GM19452 (cell line): ENCODE data around the gene EFCAB6.

ENCODE experiments used
- ATAC-seq: cut with Tn5 transposase; IDR thresholded peaks from one replicate; pipeline ENCODE4 v1.9.1; 2021; ENCODE audit not compliant: unreplicated experiment

The EFCAB6 gene

DNA sequence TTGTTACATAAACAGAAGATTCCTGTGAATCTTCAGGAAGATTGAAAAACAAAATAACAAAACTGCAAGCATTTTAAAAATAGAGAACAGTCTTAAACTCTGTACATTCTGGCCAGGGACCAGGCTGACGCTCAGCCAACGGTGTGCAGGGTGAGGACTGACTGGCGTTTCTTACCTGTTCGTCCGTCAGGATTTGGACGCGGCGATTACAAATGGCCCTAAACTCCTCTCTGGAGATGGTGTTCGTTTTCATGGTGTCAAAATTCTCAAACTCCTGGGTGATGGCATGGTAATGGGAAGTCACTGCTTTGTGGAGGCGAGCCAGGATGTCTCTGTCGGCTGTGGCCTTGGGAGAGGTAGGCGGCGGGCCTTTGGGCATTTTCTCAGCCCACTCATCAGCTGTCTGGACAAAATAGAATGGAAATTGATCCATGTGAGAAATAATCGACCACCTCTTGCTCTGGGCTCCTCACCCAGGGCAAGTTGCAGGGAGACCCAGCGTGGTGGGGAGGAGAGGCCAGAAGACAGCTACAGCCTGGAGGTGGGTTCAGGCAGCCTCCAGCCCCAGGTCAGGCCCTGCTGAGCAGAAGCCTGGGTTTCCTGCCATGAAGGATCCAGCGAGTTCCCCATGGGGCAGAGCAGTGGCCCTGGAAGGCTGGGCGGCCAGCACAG lies 257.3 kb downstream of the EFCAB6 start:
- no peak for ATAC-seq

DNA sequence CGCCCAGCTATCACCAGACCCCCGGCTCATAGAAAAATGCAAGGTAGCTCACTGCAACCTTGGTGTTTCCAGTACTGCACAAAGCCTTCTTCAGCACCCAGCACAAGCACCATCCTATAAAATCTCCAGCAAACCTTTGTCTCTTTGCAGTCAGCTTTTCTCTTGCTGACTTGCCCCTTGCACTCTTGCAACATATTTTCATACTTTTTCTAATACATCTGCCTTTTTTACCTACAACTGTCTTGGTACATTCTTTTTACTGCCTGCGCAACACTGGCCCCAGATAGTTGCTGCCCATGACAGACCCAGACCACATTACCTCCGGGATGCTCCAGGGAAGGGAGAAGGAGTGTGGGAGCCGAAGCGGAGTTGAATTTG lies 257.9 kb downstream of the EFCAB6 start:
- ATAC-seq, result no peak

DNA sequence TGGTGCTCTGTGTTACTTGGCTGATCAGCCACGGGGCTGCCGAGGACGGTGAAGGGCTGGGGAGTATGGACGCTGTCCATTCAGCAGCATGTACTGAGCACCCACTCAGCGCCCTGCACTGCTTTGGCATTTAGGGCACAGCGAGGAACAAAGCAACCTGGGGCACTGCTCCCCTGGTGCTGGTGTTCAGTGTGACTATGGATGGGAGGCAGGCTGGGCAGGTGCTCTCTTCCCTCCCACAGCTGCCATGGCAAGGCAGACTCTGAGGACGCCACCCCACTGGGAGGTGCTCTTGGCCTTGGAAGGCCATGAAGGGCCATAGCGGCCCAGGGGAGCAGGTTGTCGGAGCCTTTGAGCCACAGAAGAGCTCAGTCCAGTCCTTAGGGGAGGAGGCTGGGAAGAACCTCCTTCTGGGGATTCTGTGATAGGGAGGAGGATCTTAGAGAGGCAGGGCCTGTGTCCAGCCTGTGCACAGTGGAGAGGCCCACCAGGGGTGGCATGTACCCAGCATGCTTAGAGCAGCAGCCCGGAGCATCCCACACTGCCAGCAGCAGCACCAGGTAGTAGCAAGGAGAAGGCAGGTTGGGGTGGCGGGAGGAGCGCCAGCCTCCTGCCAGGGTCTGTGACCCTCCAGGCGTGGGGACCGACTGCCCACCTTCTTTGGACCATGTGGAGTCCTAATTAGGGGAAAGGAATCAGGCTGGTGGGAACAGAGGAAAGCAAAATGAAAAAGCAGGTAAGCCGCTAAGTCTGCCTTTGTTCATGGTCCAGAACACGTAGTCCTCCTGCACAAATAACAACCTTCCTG lies 258.4 kb downstream of the EFCAB6 start:
- ATAC-seq, result no peak

DNA sequence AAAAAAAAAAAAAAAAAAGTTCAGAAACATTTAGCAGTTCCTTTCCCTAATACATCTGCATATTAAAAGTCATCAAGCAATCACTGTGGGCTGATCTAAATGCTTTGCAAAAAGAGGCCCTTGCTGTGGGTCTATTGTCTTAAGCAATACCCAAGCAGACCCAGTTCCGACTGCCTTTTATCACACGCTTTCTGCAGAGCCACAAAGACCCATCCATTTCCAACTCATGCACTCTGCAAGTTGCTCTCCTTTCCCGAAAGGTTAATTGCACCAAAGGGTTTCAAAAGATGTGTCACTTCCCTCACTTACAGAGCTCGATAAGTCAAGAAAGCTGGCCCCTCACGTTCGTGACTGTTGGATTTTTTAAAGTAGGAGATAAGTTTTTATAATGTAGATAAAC lies 261.4 kb downstream of the EFCAB6 start:
- ATAC-seq, result no peak

DNA sequence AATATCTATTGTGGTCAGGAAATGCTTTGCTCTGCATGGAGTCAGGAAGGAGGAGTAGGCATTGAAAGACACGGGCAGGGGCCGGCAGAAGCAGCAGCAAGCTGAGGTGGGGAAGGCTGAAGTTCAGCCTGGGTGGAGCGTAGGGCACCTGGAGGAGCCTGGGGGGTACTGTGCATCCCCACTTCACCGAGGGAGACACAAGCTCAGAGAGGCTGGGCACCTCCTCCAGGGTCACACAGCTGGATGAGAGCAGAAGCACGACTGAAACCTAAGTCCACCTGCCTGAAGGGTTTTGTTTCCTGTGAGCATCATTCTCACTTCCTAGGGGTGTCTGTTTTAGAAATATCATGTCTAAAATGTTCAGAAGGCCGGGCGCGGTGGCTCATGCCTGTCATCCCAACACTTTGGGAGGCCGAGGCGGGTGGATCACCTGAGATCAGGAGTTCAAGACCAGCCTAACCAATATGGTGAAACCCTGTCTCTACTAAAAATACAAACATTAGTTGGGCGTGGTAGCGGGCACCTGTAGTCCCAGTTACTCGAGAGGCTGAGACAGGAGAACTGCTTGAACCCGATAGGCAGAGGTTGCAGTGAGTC lies 262.0 kb downstream of the EFCAB6 start:
- no peak for ATAC-seq

DNA sequence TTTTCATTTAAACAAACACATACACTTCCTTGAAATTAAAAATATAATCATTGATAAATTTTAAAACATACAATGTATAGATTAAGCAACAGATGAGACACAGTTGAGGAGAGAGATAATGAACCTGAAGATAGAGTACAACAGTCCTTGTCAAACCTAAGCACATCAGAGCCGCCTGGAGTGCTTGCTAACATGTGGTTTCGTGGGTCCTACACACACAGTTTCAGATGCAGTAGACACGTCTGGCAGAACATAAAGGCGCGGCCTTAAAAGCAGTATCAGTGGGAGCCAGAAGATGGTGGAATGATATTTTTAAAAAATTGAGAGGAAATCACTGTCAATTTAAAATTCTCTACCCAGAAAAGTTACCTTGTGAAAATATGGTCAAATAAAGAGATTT lies 265.9 kb downstream of the EFCAB6 start:
- ATAC-seq, result no peak

DNA sequence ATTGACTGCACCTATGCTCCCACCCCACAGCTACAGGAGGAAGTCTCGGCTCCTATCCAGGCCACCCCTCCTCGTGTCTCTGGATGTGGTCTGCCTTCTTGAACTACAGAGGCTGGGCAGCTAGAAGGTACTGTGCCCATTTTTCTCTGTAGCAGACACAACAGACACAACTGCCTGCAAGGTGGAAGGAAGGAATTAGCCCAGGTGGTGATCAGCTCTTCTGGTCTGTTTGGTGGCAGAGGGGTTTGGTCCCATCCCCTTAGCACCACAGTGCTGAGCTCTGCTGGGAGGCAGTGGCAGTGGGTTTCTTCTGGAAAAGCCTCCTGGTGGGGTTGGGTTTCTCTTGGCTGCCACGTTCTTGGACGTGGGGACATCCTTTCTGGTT lies 267.8 kb downstream of the EFCAB6 start:
- ATAC-seq, result no peak

DNA sequence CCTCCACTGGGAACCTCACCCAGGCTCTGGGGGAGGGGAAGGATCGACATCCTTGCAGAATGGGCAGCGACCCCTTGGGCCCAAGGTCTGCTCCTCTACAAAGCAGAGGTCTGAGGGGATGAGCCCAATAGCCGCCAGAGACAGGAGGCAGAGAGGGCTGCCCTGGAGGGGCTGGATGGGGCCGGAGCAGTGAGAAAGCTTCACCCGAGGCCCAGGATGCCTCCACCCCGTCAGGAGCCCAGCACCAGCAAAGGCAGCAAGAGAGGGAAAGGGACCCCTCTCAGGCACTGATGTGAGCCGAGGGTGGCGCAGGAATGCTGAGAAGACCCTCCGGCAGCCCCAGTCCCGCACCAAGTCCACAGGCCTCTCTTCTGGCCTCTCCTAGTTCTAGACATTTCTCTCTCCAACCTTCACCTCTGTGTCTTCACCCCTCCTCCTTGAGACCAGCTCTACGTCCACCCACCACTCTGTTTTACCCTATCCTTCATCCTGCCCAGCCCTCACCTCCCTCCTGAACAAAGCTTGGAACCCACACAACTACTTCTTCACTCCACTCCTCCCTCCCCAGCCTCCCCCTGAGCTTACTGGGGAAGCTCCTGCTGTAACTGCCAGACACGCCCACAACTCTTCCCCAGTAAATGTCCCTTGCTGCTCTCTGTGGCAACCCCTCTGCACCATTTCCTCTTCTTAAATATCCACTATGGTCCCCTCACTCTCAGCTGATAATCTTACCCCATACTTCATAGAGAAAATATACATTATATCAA lies 268.4 kb downstream of the EFCAB6 start:
- no peak for ATAC-seq

DNA sequence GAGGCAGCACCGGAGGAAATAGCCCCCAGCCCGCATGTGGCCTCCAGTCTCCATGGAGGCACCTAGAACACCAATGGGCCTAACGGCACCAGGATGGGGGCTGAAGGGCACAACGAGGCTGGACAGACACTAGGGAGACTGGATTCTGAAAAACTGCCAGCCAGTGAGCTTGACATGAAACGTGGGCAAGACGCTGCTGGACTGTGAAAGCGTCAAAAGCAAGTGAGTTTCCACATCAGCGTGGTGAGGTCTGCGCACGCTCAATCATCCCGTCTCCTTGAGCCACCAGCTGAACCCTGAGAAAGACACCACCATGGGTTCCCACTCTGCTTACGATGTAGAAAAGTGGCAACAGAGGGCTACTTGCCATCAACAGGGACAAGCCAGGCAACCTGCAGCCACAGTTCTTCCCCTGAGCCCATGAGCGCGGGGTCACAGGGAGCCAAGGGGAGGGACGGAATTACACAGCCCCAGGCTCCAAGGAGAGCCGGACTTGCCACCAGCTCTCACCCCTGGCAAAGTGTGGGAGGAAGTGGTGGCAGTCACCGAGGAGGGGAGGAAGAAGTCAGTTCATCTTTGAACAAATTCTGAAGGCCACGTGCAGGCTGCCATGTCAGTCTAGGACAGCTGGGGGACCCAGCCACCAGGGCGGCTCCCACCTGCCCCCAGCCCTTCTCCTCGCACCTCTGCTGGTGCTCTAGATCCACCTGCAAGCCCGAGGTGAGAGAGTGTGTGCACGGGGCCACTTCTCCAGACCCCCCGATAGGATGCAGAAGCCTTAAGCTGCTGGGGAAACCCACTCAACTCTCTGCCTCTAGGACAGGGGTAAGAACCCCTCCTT lies 269.2 kb downstream of the EFCAB6 start:
- ATAC-seq, result no peak

DNA sequence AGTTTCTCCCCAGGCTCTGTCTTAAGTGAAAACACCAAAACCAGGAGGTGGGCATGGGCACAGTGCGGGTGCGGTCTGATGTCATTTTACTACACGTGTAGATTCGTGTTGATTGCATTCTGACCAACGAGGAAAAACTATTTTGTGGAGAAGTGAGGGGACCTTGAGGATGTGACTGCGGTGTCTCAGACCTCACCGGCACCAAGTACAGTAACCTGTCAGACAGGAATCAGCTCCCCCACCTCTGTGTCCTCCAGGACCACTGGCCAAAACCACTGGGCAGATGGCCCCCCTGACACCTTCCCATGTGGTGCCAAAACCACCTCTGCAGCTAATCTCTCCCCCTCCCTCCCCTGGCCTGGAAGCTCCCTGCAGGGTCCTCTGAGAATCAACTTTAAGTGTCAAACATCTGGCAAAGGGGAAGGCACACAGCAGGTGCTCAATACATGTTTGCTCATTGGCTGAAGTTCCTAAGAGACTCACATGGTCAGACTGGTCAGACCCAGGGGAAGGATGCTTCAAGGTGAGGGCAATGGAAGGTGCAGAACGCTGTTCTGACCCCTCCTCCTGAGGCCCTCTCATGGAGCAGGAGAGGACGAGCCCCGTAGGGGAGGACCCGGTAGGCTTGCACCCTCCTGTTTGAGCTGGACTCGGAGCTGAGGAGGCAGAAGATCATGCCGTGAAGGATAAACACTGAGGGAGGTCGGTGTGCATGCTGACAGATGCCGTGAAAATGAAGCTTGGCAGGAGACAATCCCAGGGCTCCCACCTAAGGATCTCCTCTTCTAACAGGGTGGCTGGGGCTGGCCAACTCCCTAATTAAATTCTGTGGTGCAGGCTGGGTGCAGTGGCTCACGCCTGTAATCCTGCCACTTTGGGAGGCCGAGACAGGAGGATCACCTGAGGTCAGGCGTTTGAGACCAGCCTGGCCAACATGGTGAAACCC lies 270.4 kb downstream of the EFCAB6 start:
- ATAC-seq, result no peak

DNA sequence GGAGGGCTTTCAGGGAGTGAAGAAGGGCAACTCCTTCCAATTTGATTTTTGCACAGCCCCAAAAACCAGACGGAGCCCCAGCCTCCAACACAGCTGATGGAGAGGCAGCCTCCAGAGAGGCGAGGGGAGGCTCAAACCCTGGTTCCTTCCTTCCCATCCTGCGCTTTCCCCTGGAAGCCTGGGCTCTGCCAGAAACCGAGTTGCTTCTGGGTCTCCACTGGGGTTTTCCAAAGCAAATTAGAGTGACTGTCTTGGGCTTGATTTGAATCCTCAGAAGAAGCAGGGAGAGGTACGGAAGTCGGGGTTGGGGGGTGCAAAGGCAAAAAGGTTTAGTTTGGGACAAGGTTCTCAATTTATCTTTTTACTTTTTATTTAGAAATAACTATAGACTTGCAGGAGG lies 271.1 kb downstream of the EFCAB6 start:
- ATAC-seq, result no peak

DNA sequence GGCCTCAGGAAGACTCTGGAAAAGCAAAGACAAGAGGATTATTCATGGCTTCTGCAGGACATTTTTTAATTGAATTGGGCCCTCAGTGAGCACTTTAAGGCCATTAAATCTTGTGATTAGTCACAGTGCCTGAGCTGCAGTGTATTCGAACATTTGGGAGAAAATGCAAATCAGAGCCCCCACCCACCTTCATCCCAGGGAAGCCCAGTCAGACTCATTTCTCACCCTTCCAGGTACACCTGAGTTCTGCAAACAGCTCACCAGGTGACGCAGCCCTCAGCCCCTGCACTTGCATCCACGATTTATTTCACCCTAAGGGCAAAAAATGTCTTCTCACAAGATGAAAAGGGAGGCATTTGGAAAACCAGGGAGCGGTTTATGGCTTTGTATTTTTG lies 271.6 kb downstream of the EFCAB6 start:
- ATAC-seq, result no peak

DNA sequence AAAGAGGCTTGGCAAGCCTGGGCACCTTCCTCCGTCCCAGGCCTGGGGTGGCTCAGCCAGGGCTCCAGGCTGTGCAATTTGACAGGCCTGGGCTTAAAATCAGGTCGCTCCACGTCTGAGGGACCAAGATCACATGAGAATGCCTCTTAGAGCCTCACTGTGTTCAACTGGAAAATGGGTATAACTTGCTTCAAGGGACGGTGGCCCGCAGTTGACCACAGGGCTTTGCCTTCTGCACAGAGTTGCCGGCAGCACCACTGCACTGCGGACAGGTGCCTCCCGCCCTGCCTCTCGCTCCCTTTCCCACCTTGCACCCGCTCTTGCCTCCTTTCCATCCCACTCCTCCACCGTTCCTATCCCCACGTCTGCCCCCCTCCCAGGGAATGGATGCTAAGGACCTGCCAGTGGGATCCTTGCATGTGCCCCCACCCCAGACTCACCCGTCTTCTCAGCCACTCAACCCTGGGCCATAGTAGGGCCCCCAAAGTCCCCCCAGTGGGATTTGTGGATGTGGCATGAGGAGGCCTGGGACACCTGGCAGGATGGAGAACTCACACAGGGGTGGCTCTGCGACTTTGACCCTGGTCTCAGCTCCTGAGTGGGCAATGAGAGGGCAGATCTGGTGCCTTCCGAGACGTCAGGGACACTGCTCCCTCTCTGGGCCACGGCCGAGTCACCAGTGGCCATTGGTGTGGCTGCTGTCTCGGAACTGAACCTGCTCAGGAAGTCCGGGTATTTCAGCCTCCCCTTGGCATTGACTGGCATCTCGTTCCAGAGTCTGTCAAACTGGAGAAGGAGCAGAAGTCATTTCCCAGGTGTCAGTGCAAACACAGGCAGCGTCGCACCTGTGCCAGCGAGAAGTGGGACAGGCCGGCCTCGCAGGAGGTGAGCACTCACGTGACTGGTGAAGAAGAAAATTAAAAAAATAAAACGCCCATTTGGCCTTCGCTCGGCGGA lies 272.3 kb downstream of the EFCAB6 start:
- no peak for ATAC-seq

DNA sequence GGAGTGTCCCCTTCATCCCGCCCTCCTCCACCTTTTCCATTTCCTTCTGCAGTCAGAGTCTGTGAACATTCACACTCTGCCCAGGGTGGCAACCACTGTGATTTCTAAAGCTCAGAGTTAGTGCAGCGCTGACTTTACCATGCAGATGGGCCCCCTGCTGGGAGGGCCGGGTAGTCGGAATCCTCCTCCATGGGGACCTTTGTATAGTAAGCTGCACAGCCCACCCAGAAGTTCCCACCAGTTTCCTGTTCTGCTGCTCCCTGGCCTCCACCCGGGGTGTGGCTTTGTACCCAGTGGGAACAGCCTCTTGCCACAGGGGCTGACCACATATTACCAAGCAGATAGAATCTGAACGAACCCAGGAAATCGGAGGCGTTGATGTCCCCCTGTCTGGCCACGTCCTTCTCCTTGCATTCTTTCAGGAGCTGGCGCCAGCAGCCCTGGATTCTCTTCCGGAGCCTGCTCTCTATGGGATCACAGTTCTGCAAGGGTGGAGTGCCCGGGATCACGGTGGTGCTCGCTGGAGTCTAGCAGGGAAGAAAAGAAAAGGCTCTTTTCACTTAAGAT lies 275.0 kb downstream of the EFCAB6 start:
- ATAC-seq, result no peak

DNA sequence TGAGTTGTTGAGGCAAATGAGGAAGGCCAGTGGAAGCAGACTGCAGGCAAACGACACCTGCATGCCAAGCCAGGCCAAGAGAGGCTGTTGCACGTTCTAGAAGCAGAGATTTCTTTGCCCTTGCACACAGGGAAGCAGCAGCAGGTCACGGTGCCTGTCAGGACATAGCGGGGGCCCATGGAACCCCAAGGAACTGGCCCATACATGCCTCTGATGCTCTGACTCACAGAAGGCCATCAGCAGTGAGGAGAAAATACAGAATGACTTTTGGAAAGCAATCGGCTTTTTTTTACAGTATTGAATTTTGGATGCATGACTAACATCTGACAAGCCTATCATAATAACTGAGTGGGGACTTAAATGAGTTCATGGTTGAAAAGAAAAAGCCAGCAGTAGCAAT lies 276.4 kb downstream of the EFCAB6 start:
- no peak for ATAC-seq

DNA sequence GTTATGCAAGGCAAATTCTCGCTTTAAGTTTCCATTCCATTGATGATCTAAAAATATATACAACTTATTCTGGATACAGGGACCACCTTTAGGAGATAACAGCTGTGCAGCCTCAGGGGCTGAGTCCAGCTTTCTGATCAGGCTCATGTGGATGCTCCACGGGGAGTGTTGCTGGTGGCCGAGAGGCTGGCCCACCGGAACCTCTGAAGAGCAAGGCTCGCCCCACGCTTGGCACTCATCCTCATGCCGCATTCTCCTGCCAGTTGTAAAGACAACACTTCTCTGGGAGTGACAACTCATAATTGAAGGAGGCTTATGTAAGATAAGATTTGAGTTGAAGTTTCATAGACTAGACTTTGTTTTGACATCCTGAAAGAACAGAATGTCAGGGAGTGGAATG lies 276.8 kb downstream of the EFCAB6 start:
- no peak for ATAC-seq

DNA sequence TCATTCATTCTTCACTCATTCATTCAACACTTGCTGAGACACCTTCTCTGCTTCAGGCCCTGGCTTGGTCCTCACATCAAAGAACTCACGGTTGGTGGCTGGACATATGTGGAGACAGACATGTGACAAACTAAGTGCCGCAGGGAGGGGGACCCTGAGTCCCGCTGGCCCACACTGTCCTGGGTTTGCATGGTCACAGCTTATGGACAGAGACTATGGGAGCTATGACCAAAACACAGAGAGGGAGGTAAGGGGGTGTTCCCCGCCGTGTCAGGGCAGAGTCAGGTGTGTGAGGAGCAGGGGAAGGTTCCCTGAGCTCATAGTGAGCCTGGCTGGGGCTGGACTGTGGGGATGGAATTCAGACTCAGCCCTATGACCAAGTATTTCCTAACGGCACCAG lies 277.2 kb downstream of the EFCAB6 start:
- no peak for ATAC-seq
